GM23338 (cell line): ENCODE results near the gene L3MBTL4. TPM values are rescaled to one million over a fixed set of nuclear protein-coding genes. Genes with fewer than 3 reads are reported as not detected.

ENCODE experiments used
- ATAC-seq: fragments of 200-7000 bp; cut with Tn5 transposase; 3 replicates; pipeline ENCODE4 v1.9.1; 2020
- DNase-seq: peaks from one replicate; pipeline ENCODE4 v3.0.0-alpha.2; 2015; ENCODE audit warnings: low spot score
- H2AFZ ChIP-seq: fragments of 200-600 bp; sonication (generic); 2 replicates; pipeline ENCODE4 v1.8.0; 2016; ENCODE audit warnings: antibody characterized with exemption, mild to moderate bottlenecking, moderate library complexity
- H3F3A ChIP-seq: fragments of 200-600 bp; sonication (generic); replicated peaks from 2 replicates; pipeline ENCODE4 v1.8.0; 2017; ENCODE audit warnings: antibody characterized with exemption, mixed run types, low read depth
- H3K27ac ChIP-seq: fragments of 200-600 bp; sonication (generic); 2 replicates; pipeline ENCODE4 v1.6.1; 2016; ENCODE audit warnings: low read depth
- H3K27me3 ChIP-seq: fragments of 200-600 bp; sonication (generic); 2 replicates; pipeline ENCODE4 v1.8.0; 2016; ENCODE audit warnings: mild to moderate bottlenecking, mixed run types, moderate library complexity; ENCODE audit not compliant: insufficient read depth
- H3K36me3 ChIP-seq: fragments of 200-600 bp; sonication (generic); 2 replicates; pipeline ENCODE4 v1.8.0; 2016; ENCODE audit warnings: mild to moderate bottlenecking; ENCODE audit not compliant: insufficient read depth
- H3K4me1 ChIP-seq: fragments of 200-600 bp; sonication (generic); 2 replicates; pipeline ENCODE4 v1.8.0; 2016; ENCODE audit warnings: mild to moderate bottlenecking, moderate library complexity; ENCODE audit not compliant: insufficient read depth
- H3K4me2 ChIP-seq: fragments of 200-600 bp; sonication (generic); 2 replicates; pipeline ENCODE4 v1.7.1; 2017; ENCODE audit warnings: mixed run types
- H3K4me3 ChIP-seq: fragments of 200-600 bp; sonication (generic); 2 replicates; pipeline ENCODE4 v1.6.1; 2016; ENCODE audit warnings: mixed run types
- H3K79me2 ChIP-seq: fragments of 200-600 bp; sonication (generic); replicated peaks from 2 replicates; pipeline ENCODE4 v1.8.0; 2017; ENCODE audit warnings: mild to moderate bottlenecking; ENCODE audit not compliant: insufficient read depth
- H3K9me2 ChIP-seq: fragments of 200-600 bp; sonication (generic); 2 replicates; pipeline ENCODE4 v1.8.0; 2017; ENCODE audit not compliant: insufficient read depth
- H4K20me1 ChIP-seq: fragments of 200-600 bp; sonication (generic); replicated peaks from 2 replicates; pipeline ENCODE4 v1.8.0; 2017; ENCODE audit warnings: mild to moderate bottlenecking; ENCODE audit not compliant: insufficient read depth
- H3K27ac Mint-ChIP-seq: 2 replicates; pipeline ENCODE4 v1.8.0; 2020; ENCODE audit warnings: inconsistent platforms, mild to moderate bottlenecking, moderate library complexity, mixed read lengths
- H3K27me3 Mint-ChIP-seq: 3 replicates; pipeline ENCODE4 v1.8.0; 2022; ENCODE audit warnings: low read depth, mild to moderate bottlenecking, moderate library complexity, mixed read lengths, inconsistent platforms; ENCODE audit not compliant: insufficient read depth, poor library complexity
- H3K36me3 Mint-ChIP-seq: 3 replicates; pipeline ENCODE4 v1.8.0; 2021; ENCODE audit warnings: low read depth, mild to moderate bottlenecking, inconsistent platforms, moderate library complexity, mixed read lengths
- H3K4me1 Mint-ChIP-seq: 3 replicates; pipeline ENCODE4 v1.8.0; 2020; ENCODE audit warnings: mild to moderate bottlenecking, inconsistent platforms, mixed read lengths
- H3K4me3 Mint-ChIP-seq: 3 replicates; pipeline ENCODE4 v1.8.0; 2021; ENCODE audit warnings: moderate library complexity, mild to moderate bottlenecking, inconsistent platforms, mixed read lengths
- H3K9me3 Mint-ChIP-seq: 3 replicates; pipeline ENCODE4 v1.8.0; 2020; ENCODE audit warnings: moderate library complexity, mild to moderate bottlenecking, inconsistent platforms, mixed read lengths
- CREB1 ChIP-seq: fragments of 250-450 bp; sonication (Bioruptor Pico); IDR thresholded peaks from 2 replicates; pipeline ENCODE4 v1.5.0; 2020; ENCODE audit warnings: low read depth, mild to moderate bottlenecking, moderate library complexity
- EZH2 ChIP-seq: fragments of 200-600 bp; sonication (generic); IDR thresholded peaks from one replicate; pipeline ENCODE4 v1.8.0; 2017; ENCODE audit warnings: antibody characterized with exemption, mild to moderate bottlenecking, low read depth; ENCODE audit not compliant: unreplicated experiment
- EZH2phosphoT487 ChIP-seq: fragments of 200-600 bp; sonication (generic); IDR thresholded peaks from one replicate; pipeline ENCODE4 v1.8.1; 2018; ENCODE audit warnings: antibody characterized with exemption; ENCODE audit not compliant: unreplicated experiment
- JUNB ChIP-seq: IDR thresholded peaks from one replicate; pipeline ENCODE4 v1.6.1; 2016; ENCODE audit warnings: antibody characterized with exemption; ENCODE audit not compliant: unreplicated experiment
- NANOG ChIP-seq: IDR thresholded peaks from 2 replicates; pipeline ENCODE4 v1.6.1; 2016; ENCODE audit warnings: antibody characterized with exemption, borderline replicate concordance
- POLR2AphosphoS5 ChIP-seq: IDR thresholded peaks from 2 replicates; pipeline ENCODE4 v1.6.1; 2016; ENCODE audit warnings: antibody characterized with exemption, low read depth
- REST ChIP-seq: IDR thresholded peaks from one replicate; pipeline ENCODE4 v1.6.1; 2018; ENCODE audit warnings: antibody characterized with exemption; ENCODE audit not compliant: unreplicated experiment
- STAT1 ChIP-seq: IDR thresholded peaks from one replicate; pipeline ENCODE4 v1.6.1; 2016; ENCODE audit warnings: antibody characterized with exemption; ENCODE audit not compliant: unreplicated experiment
- ZNF114 ChIP-seq: fragments of 250-450 bp; sonication (Bioruptor Pico); IDR thresholded peaks from 2 replicates; pipeline ENCODE4 v1.5.0; 2020; ENCODE audit warnings: mild to moderate bottlenecking, moderate library complexity
- ZNF331 ChIP-seq: fragments of 250-450 bp; sonication (Bioruptor Pico); IDR thresholded peaks from 2 replicates; pipeline ENCODE4 v1.5.0; 2020; ENCODE audit warnings: low read depth, mild to moderate bottlenecking, moderate library complexity
- ZNF462 ChIP-seq: fragments of 250-450 bp; sonication (Bioruptor Pico); IDR thresholded peaks from 2 replicates; pipeline ENCODE4 v1.5.0; 2020; ENCODE audit warnings: mild to moderate bottlenecking, moderate library complexity
- polyA plus RNA-seq: library from polyadenylated mRNA; unstranded; fragments of >200 nt; fragmentation: Nextera tagmentation; extraction: Ambion mirVana; gene quantifications from 2 replicates; pipeline ENCODE4 v1.2.1, GENCODE V29; 2016
- total RNA-seq: library from RNA; depleted of rRNA; stranded (reverse); fragments of >200 nt; shearing (Covaris generic); gene quantifications from 2 replicates; pipeline ENCODE4 v1.2.3, GENCODE V29; 2014
- TF ChIP-seq, protein P1 (sequence below), 2 experiments: fragments of 200-600 bp in 1 of 2; sonication (generic) in 1 of 2; conservative IDR thresholded peaks; 2 replicates each; pipeline versions ENCODE4 v1.5.1 to v1.6.1; 2016 to 2017; ENCODE audit warnings: antibody characterized with exemption in 2 of 2, low read depth in 2 of 2, mild to moderate bottlenecking in 2 of 2, moderate library complexity in 1 of 2
- TF ChIP-seq, protein P2 (sequence below): IDR thresholded peaks from 2 replicates; pipeline ENCODE4 v1.6.1; 2016; ENCODE audit warnings: antibody characterized with exemption

Gene L3MBTL4
- total and polyA plus RNA-seq, 2 experiments from 2014 or later = 0.48 to 2.8 TPM

DNA sequence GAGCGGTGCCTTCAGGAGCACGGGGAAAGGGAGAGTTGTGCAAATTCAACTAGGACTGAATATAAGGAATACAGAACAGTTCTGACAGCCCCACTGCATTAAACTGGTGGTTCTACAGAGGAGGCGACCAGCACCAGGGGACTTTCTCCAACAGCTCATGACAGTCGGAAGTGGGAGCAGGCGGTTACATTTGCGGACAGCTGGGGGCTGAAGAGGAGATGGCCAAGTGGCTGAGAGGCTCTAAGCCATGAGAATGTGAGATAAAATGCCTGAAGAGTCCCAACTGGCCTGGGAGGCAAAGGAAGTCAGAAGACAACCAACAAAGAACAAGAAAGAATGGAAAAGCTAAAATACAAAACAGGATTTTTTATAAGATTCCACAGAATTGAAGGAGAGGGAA is 141.3 kb downstream of the L3MBTL4 start:
- H4K20me1 ChIP-seq = no peaks in the 10 kb centered on the region
- ATAC-seq (no peak), DNase-seq (no peak)
- H3K36me3 ChIP-seq = no peaks in the 10 kb centered on the region
- no peak for TF ChIP-seq ZNF462 (CRISPR knock-in tag)
- TF ChIP-seq POLR2AphosphoS5 = no peak
- no peak for TF ChIP-seq JUNB
- no peak for TF ChIP-seq REST
- TF ChIP-seq NANOG = no peak
- TF ChIP-seq EZH2phosphoT487 = no peak
- TF ChIP-seq ZNF114 (CRISPR knock-in tag) = no peak
- TF ChIP-seq, protein P1, sequence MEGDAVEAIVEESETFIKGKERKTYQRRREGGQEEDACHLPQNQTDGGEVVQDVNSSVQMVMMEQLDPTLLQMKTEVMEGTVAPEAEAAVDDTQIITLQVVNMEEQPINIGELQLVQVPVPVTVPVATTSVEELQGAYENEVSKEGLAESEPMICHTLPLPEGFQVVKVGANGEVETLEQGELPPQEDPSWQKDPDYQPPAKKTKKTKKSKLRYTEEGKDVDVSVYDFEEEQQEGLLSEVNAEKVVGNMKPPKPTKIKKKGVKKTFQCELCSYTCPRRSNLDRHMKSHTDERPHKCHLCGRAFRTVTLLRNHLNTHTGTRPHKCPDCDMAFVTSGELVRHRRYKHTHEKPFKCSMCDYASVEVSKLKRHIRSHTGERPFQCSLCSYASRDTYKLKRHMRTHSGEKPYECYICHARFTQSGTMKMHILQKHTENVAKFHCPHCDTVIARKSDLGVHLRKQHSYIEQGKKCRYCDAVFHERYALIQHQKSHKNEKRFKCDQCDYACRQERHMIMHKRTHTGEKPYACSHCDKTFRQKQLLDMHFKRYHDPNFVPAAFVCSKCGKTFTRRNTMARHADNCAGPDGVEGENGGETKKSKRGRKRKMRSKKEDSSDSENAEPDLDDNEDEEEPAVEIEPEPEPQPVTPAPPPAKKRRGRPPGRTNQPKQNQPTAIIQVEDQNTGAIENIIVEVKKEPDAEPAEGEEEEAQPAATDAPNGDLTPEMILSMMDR (conservative IDR thresholded peaks at IDR 0.05; ENCODE audit: low read depth in 2 of 2) = no peak
- TF ChIP-seq CREB1 (CRISPR knock-in tag) = no peak
- TF ChIP-seq STAT1 = no peak
- TF ChIP-seq ZNF331 (CRISPR knock-in tag) = no peak
- TF ChIP-seq EZH2 = no peak
- TF ChIP-seq, protein P2, sequence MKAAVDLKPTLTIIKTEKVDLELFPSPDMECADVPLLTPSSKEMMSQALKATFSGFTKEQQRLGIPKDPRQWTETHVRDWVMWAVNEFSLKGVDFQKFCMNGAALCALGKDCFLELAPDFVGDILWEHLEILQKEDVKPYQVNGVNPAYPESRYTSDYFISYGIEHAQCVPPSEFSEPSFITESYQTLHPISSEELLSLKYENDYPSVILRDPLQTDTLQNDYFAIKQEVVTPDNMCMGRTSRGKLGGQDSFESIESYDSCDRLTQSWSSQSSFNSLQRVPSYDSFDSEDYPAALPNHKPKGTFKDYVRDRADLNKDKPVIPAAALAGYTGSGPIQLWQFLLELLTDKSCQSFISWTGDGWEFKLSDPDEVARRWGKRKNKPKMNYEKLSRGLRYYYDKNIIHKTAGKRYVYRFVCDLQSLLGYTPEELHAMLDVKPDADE = no peak
- Mint-ChIP-seq H3K4me1 (peaks cover 14% of the 10 kb centered on the region), H3K9me3 (no peaks in the 10 kb centered on the region; the same call in 2 of the 3 replicates), H3K36me3 (no peaks in the 10 kb centered on the region), H3K27me3 (peaks cover 3% of the 10 kb centered on the region), H3K27ac (no peak overlapping the region), H3K4me3 (no peak overlapping the region)
- no peaks in the 10 kb centered on the region for H3K27me3 ChIP-seq
- no peak overlapping the region for H3K27ac ChIP-seq
- no peaks in the 10 kb centered on the region for H3F3A ChIP-seq
- H3K4me1 ChIP-seq = no peaks in the 10 kb centered on the region
- H3K4me3 ChIP-seq = no peak overlapping the region
- H2AFZ ChIP-seq = no peak overlapping the region
- H3K79me2 ChIP-seq = no peaks in the 10 kb centered on the region
- H3K4me2 ChIP-seq = no peak overlapping the region
- no peaks in the 10 kb centered on the region for H3K9me2 ChIP-seq
